ENCODE results near the gene CLCN3. TPM values are rescaled to one million over a fixed set of nuclear protein-coding genes. Genes with fewer than 3 reads are reported as not detected.

CLCN3 gene
- total RNA-seq, 4 donors from 2014 or later: 28.8 to 45.4 (median 37.7) TPM

GRCh38 chr4:169582706-169583105 lies 37.7 kb upstream of the CLCN3 start:
- DNase-seq (ENCODE audit: low spot score in 2 of 2): no peak
- peaks cover 0 to 21% (median 9%) of the 10 kb centered on the region in 4 donors for H3K4me1 ChIP-seq
- no peaks in the 10 kb centered on the region for H3K9me3 ChIP-seq
- no peak overlapping the region for H3K4me3 ChIP-seq
- H3K27ac ChIP-seq: peak overlapping the region; percentile 59 to 83 (median 72)
- TF ChIP-seq CTCF (IDR thresholded peaks at IDR 0.05): no peak
- no peak for TF ChIP-seq EP300 (IDR thresholded peaks at IDR 0.05)
- TF ChIP-seq POLR2A (IDR thresholded peaks at IDR 0.05): no peak
- H3K27me3 ChIP-seq: no peaks in the 10 kb centered on the region
- 91 to 92% methylated on average over 3 of the region's 3 CpGs for WGBS, 2 donors
- H3K36me3 ChIP-seq: peaks cover 0 to 32% (median 0%) of the 10 kb centered on the region in 3 donors

- TF ChIP-seq POLR2A (IDR thresholded peaks at IDR 0.05): no peak
- TF ChIP-seq EP300 (IDR thresholded peaks at IDR 0.05): peak; percentile 76 to 89
- TF ChIP-seq CTCF (IDR thresholded peaks at IDR 0.05): no peak
- WGBS, 2 donors: 8 to 18% methylated on average over 2 of the region's 2 CpGs
- peak overlapping the region in 3 of 4 donors; percentile 71 to 83 (median 78) for H3K27ac ChIP-seq
These were observed 36.8 kb upstream of the CLCN3 start for GRCh38 chr4:169583563-169583962.

GRCh38 chr4:169593050-169593560 lies 27.3 kb upstream of the CLCN3 start:
- Histone ChIP-seq H3K36me3 (peaks cover 0 to 67% (median 0%) of the 10 kb centered on the region in 3 donors), H3K27ac (no peak overlapping the region), H3K9me3 (no peaks in the 10 kb centered on the region), H3K4me3 (no peak overlapping the region), H3K27me3 (no peaks in the 10 kb centered on the region), H3K4me1 (no peaks in the 10 kb centered on the region)
- 96 to 100% methylated on average over 1 of the region's 1 CpG for WGBS, 2 donors
- no peak for DNase-seq (ENCODE audit: low spot score in 2 of 2)
- TF ChIP-seq CTCF (IDR thresholded peaks at IDR 0.05) (no peak), POLR2A (IDR thresholded peaks at IDR 0.05) (no peak), EP300 (IDR thresholded peaks at IDR 0.05) (no peak)

More at GRCh38 chr4:169583563-169583962, 36.8 kb upstream of the CLCN3 start:
- no peak for DNase-seq (ENCODE audit: low spot score in 2 of 2)
- H3K36me3 ChIP-seq: peaks cover 0 to 38% (median 0%) of the 10 kb centered on the region in 3 donors
- no peaks in the 10 kb centered on the region for H3K27me3 ChIP-seq
- H3K4me3 ChIP-seq: no peak overlapping the region
- peaks cover 0 to 20% (median 9%) of the 10 kb centered on the region in 4 donors for H3K4me1 ChIP-seq
- H3K9me3 ChIP-seq: no peaks in the 10 kb centered on the region

- peak overlapping the region in 1 of 4 donors; percentile 43 for H3K27ac ChIP-seq
- TF ChIP-seq EP300 (IDR thresholded peaks at IDR 0.05): no peak
- no peak for TF ChIP-seq POLR2A (IDR thresholded peaks at IDR 0.05)
- no peak for TF ChIP-seq CTCF (IDR thresholded peaks at IDR 0.05)
- DNase-seq (ENCODE audit: low spot score in 2 of 2): no peak
- no peak overlapping the region for H3K4me3 ChIP-seq
- H3K9me3 ChIP-seq: no peaks in the 10 kb centered on the region
- no peaks in the 10 kb centered on the region for H3K27me3 ChIP-seq
- H3K4me1 ChIP-seq: no peaks in the 10 kb centered on the region
- H3K36me3 ChIP-seq: peaks cover 0 to 66% (median 0%) of the 10 kb centered on the region in 3 donors
These were observed 25.7 kb upstream of the CLCN3 start for GRCh38 chr4:169594560-169595195.

GRCh38 chr4:169601016-169601771 lies 19.2 kb upstream of the CLCN3 start:
- H3K36me3 ChIP-seq: peaks cover 0 to 46% (median 0%) of the 10 kb centered on the region in 3 donors
- H3K27me3 ChIP-seq: no peaks in the 10 kb centered on the region
- DNase-seq (ENCODE audit: low spot score in 2 of 2): no peak
- no peak overlapping the region for H3K4me3 ChIP-seq
- peaks cover 0 to 22% (median 3%) of the 10 kb centered on the region in 4 donors for H3K4me1 ChIP-seq
- TF ChIP-seq POLR2A (IDR thresholded peaks at IDR 0.05) (no peak), CTCF (IDR thresholded peaks at IDR 0.05) (no peak), EP300 (IDR thresholded peaks at IDR 0.05) (no peak)
- H3K27ac ChIP-seq: peak overlapping the region in 2 of 4 donors; percentile 5 to 8
- no peaks in the 10 kb centered on the region for H3K9me3 ChIP-seq
